SK-N-SH (cell line): ENCODE measurements around the gene PPP3CA.

Experiments
- CTCF ChIP-seq: fragments of 200-600 bp; sonication (generic); IDR thresholded peaks from 2 replicates; pipeline ENCODE4 v1.6.1; 2017; ENCODE audit warnings: antibody characterized with exemption, mild to moderate bottlenecking, moderate library complexity
- RCOR1 ChIP-seq: fragments of 150-350 bp; IDR thresholded peaks from 2 replicates; pipeline ENCODE4 v1.6.1; 2017; ENCODE audit warnings: antibody characterized with exemption, low read length

DNA sequence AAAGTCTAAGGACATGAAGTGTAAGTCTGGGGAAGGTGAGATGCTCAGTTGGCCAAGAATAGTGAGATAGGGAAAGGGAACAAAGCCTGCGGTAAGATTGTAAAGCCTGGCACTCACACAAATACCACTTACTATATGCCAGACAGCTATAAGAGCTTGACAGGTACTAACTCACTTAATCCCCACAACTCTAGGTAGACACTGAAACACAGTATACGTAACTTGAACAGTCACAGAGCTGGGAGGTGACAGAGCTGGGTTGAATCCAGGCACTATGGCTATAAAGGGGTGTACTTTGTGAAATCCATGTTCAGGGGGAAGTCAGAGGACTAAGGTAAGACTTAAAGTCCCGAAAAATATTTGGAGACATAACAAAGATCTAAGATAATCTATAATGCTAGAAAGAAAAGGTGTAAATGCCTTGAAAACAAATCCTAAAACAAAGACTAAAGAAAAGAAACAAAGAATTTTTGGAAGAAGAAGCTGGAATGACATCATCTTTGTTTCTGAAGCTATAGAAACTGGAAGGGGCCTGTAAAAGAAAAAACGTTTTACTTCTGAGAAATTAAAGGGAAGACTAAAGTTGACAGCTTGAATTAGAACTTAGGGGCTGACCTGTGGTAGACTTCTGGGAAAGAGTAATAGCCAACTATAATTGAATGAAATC lies 172.5 kb downstream of the PPP3CA start:
- TF ChIP-seq RCOR1, result no peak
- no peak for TF ChIP-seq CTCF
